Erythroblast (primary cell): ENCODE data around the gene HOXB13.

ENCODE experiments used
- GATA1 ChIP-seq: IDR thresholded peaks from 2 replicates; pipeline ENCODE4 v1.6.1; 2011; ENCODE audit warnings: low read depth, mild to moderate bottlenecking, control low read depth, low read length, moderate library complexity
- POLR2A ChIP-seq: IDR thresholded peaks from 2 replicates; pipeline ENCODE4 v1.6.1; 2011; ENCODE audit warnings: mild to moderate bottlenecking, low read length

- TF ChIP-seq POLR2A (no peak), GATA1 (no peak)
Measured at GRCh38 chr17:48732688-48733629, 4.4 kb upstream of the HOXB13 start.
